Neural progenitor cell (in vitro differentiated cells): ENCODE results near the gene ELOVL2.

Source experiments
- CTCF ChIP-seq: fragments of 200-600 bp; sonication (generic); IDR thresholded peaks from 2 replicates; pipeline ENCODE4 v1.5.1; 2017; ENCODE audit warnings: antibody characterized with exemption, mild to moderate bottlenecking
- EZH2 ChIP-seq: fragments of 200-600 bp; sonication (generic); IDR thresholded peaks from 2 replicates; pipeline ENCODE4 v1.6.1; 2017; ENCODE audit warnings: antibody characterized with exemption, mild to moderate bottlenecking, moderate library complexity
- EZH2phosphoT487 ChIP-seq: fragments of 200-600 bp; sonication (generic); IDR thresholded peaks from 2 replicates; pipeline ENCODE4 v1.6.1; 2017; ENCODE audit warnings: antibody characterized with exemption

- TF ChIP-seq CTCF, result no peak
- no peak for TF ChIP-seq EZH2
- no peak for TF ChIP-seq EZH2phosphoT487
These were observed 86.7 kb downstream of the ELOVL2 start for GRCh38 chr6:10957414-10957886.
